ENCODE measurements around the gene RCOR1.
"Not testable (repeated sequence)": the region's sequence is repeated elsewhere in the genome, so short reads cannot be mapped to it uniquely, and the experiment has no call there.

The RCOR1 gene

DNA sequence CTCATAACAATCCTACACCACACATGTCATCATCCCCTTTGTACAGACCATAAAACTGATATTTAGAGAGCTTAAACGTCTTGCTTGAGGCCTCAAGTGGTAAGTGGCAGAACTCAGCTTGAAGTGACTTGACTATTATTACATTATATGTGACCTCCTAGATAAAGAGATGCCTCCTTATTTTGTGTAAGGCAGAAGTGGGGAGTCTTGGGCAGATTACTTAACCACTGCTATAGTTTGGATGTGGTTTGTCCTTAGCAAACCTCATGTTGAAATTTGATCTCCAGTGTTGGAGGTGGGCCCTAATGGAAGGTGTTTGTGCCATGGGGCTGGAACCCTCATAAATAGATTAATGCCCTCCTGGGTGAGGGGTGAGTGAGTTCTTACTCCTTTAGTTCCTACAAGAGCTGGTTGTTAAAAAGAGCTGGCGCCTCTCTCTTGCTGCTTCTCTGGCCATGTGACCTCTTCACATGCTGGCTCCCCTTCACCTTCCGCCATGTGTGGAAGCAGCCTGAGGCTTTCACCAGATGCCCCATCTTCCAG is 37.4 kb downstream of the RCOR1 start:
- Histone ChIP-seq H3K4me2 (ENCODE audit: low read length) (no peak overlapping the region), H3K36me3 (replicated peaks; ENCODE audit: low read depth, low read length) (peaks cover 4% of the 10 kb centered on the region), H3K4me1 (ENCODE audit: low read length) (peaks cover 38% of the 10 kb centered on the region), H3K4me3 (ENCODE audit: low read length) (no peak overlapping the region), H3K27ac (ENCODE audit: low read length) (no peak overlapping the region), H3K27me3 (ENCODE audit: low read depth, low read length) (no peaks in the 10 kb centered on the region), H3K79me2 (ENCODE audit: low read length) (peaks cover 39% of the 10 kb centered on the region), H4K20me1 (ENCODE audit: insufficient read depth, low read length) (peaks cover 65% of the 10 kb centered on the region), H2AFZ (ENCODE audit: low read depth, low read length) (no peak overlapping the region), H3K9me3 (ENCODE audit: insufficient read depth, low read length) (no peaks in the 10 kb centered on the region), H3K9ac (ENCODE audit: low read length) (no peak overlapping the region)
- TF ChIP-seq EZH2phosphoT487 (IDR thresholded peaks at IDR 0.05; ENCODE audit: low read depth) = no peak
- TF ChIP-seq, protein P1, sequence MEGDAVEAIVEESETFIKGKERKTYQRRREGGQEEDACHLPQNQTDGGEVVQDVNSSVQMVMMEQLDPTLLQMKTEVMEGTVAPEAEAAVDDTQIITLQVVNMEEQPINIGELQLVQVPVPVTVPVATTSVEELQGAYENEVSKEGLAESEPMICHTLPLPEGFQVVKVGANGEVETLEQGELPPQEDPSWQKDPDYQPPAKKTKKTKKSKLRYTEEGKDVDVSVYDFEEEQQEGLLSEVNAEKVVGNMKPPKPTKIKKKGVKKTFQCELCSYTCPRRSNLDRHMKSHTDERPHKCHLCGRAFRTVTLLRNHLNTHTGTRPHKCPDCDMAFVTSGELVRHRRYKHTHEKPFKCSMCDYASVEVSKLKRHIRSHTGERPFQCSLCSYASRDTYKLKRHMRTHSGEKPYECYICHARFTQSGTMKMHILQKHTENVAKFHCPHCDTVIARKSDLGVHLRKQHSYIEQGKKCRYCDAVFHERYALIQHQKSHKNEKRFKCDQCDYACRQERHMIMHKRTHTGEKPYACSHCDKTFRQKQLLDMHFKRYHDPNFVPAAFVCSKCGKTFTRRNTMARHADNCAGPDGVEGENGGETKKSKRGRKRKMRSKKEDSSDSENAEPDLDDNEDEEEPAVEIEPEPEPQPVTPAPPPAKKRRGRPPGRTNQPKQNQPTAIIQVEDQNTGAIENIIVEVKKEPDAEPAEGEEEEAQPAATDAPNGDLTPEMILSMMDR (IDR thresholded peaks at IDR 0.05; ENCODE audit: low read depth, low read length) = no peak

DNA sequence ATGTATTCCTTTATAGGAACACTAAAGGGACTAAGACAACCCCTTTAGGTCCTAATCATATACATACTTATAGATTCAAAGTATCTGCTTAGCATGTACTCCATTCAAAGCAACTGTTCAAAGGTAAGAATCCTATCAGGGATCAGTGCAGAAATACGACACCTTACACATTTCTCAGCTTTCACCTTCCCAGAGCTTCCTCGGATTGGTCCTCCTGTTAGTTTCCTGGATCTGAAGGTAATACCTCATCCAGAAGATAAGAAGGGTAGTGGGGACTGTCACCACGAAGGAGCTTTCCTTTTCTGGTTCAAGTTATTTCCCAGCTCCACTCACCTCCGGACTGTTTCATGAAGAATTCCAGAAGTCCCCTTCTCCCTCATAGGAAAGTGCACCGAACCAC is 38.0 kb downstream of the RCOR1 start:
- TF ChIP-seq EZH2phosphoT487 (IDR thresholded peaks at IDR 0.05; ENCODE audit: low read depth) = no peak
- TF ChIP-seq, protein P1 (IDR thresholded peaks at IDR 0.05; ENCODE audit: low read depth, low read length) = no peak
- Histone ChIP-seq H3K4me2 (ENCODE audit: low read length) (no peak overlapping the region), H3K79me2 (ENCODE audit: low read length) (peaks cover 39% of the 10 kb centered on the region)

DNA sequence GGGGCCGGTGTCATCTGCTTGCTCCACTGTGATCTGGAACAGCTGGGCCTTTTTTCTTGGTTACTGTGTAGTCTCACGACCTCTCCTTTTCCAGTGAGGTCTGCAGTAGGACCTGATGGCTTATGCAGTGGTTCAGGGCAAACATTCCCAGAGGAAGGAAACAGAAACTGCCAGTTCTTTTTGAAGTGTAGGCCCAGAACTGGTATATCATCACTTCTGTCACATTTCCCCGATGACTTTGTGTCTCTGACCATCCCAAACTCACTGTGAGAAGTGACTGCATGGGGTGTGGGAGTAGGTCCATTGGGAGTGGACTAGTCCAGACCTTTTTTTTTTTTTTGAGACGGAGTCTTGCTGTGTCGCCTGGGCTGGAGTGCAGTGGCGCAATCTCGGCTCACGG is 38.4 kb downstream of the RCOR1 start:
- H3K79me2 ChIP-seq (ENCODE audit: low read length) = peaks cover 40% of the 10 kb centered on the region
- H3K36me3 ChIP-seq (replicated peaks; ENCODE audit: low read depth, low read length) = peaks cover 4% of the 10 kb centered on the region
- peaks cover 61% of the 10 kb centered on the region for H4K20me1 ChIP-seq (ENCODE audit: insufficient read depth, low read length)
- no peaks in the 10 kb centered on the region for H3K9me3 ChIP-seq (ENCODE audit: insufficient read depth, low read length)
- TF ChIP-seq, protein P1 (IDR thresholded peaks at IDR 0.05; ENCODE audit: low read depth, low read length) = no peak
- no peak for TF ChIP-seq EZH2phosphoT487 (IDR thresholded peaks at IDR 0.05; ENCODE audit: low read depth)
- peaks cover 28% of the 10 kb centered on the region for H3K4me1 ChIP-seq (ENCODE audit: low read length)
- no peak overlapping the region for H3K9ac ChIP-seq (ENCODE audit: low read length)
- no peak overlapping the region for H3K4me2 ChIP-seq (ENCODE audit: low read length)
- H3K4me3 ChIP-seq (ENCODE audit: low read length) = no peak overlapping the region
- no peaks in the 10 kb centered on the region for H3K27me3 ChIP-seq (ENCODE audit: low read depth, low read length)
- H3K27ac ChIP-seq (ENCODE audit: low read length) = no peak overlapping the region
- no peak overlapping the region for H2AFZ ChIP-seq (ENCODE audit: low read depth, low read length)

More for the DNA sequence above, 38.0 kb downstream of the RCOR1 start:
- Histone ChIP-seq H3K9me3 (ENCODE audit: insufficient read depth, low read length) (no peaks in the 10 kb centered on the region), H2AFZ (ENCODE audit: low read depth, low read length) (no peak overlapping the region), H4K20me1 (ENCODE audit: insufficient read depth, low read length) (peaks cover 65% of the 10 kb centered on the region), H3K27me3 (ENCODE audit: low read depth, low read length) (no peaks in the 10 kb centered on the region), H3K4me3 (ENCODE audit: low read length) (no peak overlapping the region), H3K27ac (ENCODE audit: low read length) (no peak overlapping the region), H3K4me1 (ENCODE audit: low read length) (peaks cover 33% of the 10 kb centered on the region), H3K9ac (ENCODE audit: low read length) (no peak overlapping the region), H3K36me3 (replicated peaks; ENCODE audit: low read depth, low read length) (peaks cover 4% of the 10 kb centered on the region)

DNA sequence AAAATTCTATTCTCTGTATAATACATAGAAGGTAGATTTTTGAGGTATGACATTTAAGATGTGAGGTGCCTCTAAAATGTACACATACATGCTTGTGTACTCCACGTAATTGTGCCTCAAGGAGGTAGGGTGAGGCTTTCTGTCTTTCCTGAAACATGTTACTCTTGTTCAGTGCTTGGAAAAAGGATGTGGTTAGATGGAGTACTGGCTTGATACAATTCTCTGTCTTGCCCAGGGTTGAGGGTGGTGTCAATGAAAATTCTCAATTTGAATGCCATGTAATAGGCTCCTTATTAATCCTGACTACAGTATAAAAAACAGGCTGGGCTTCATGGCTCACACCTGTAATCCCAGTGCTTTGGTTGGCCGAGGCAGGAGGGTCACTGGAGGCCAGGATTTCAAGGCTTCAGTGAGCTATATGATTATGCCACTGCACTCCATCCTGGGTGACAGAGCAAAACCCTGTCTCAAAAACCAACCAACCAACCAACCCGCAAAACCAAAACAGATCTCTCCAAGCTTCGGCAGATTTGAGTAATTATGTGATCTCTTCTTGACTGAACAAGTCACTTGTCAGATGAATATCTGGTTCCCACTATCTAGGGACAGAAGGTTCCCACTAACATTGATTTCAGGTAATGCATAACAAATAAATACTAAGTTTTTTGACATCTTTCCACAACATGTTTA is 41.6 kb downstream of the RCOR1 start:
- H3K27me3 ChIP-seq (ENCODE audit: low read depth, low read length) = no peaks in the 10 kb centered on the region
- peaks cover 27% of the 10 kb centered on the region for H3K79me2 ChIP-seq (ENCODE audit: low read length)
- TF ChIP-seq EZH2phosphoT487 (IDR thresholded peaks at IDR 0.05; ENCODE audit: low read depth) = no peak
- TF ChIP-seq, protein P1 (IDR thresholded peaks at IDR 0.05; ENCODE audit: low read depth, low read length) = no peak

DNA sequence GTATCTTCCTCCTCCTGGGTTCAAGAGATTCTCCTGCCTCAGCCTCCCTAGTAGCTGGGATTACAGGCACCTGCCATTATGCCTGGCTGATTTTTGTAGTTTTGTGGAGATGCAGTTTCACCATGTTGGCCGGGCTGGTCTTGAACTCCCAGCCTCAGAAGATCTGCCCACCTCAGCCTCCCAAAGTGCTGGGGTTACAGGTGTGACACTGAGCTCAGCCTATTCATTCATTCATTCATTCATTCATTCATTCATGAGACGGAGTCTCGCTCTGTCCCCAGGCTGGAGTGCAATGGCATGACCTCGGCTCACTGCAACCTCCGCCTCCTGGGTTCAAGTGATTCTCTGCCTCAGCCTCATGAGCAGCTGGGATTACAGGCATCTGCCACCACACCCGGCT is 47.2 kb downstream of the RCOR1 start:
- H3K36me3 ChIP-seq (replicated peaks; ENCODE audit: low read depth, low read length); H3K4me3 ChIP-seq (ENCODE audit: low read length); H3K9me3 ChIP-seq (ENCODE audit: insufficient read depth, low read length); H3K9ac ChIP-seq (ENCODE audit: low read length); H3K4me2 ChIP-seq (ENCODE audit: low read length); H2AFZ ChIP-seq (ENCODE audit: low read depth, low read length); H3K27ac ChIP-seq (ENCODE audit: low read length); H3K27me3 ChIP-seq (ENCODE audit: low read depth, low read length): not testable (repeated sequence)
- Histone ChIP-seq H3K79me2 (ENCODE audit: low read length) (peaks cover 55% of the 10 kb centered on the region), H3K4me1 (ENCODE audit: low read length) (peaks cover 23% of the 10 kb centered on the region), H4K20me1 (ENCODE audit: insufficient read depth, low read length) (peaks cover 34% of the 10 kb centered on the region)

More for the DNA sequence above, 41.6 kb downstream of the RCOR1 start:
- H3K4me3 ChIP-seq (ENCODE audit: low read length) = no peak overlapping the region
- H3K9ac ChIP-seq (ENCODE audit: low read length) = no peak overlapping the region
- H3K36me3 ChIP-seq (replicated peaks; ENCODE audit: low read depth, low read length) = peaks cover 4% of the 10 kb centered on the region
- no peaks in the 10 kb centered on the region for H3K9me3 ChIP-seq (ENCODE audit: insufficient read depth, low read length)
- peaks cover 11% of the 10 kb centered on the region for H3K4me1 ChIP-seq (ENCODE audit: low read length)
- no peak overlapping the region for H3K27ac ChIP-seq (ENCODE audit: low read length)
- H3K4me2 ChIP-seq (ENCODE audit: low read length) = peak overlapping the region; percentile 40
- H4K20me1 ChIP-seq (ENCODE audit: insufficient read depth, low read length) = peaks cover 43% of the 10 kb centered on the region
- no peak overlapping the region for H2AFZ ChIP-seq (ENCODE audit: low read depth, low read length)

All from OCI-LY3 (cell line).